ENCODE measurements around the gene SGO2. TPM values are rescaled to one million over a fixed set of nuclear protein-coding genes. Genes with fewer than 3 reads are reported as not detected.
A peak's percentile ranks its signal among the peaks of the same experiment; 100 is the strongest.

Gene SGO2
- total and polyA plus RNA-seq, 8 donors, result 0.58 to 6.7 (median 1.2) TPM

GRCh38 chr2:200615247-200615646 is 89.2 kb downstream of the SGO2 start:
- H3K4me3 ChIP-seq, result no peak overlapping the region
- no peak for DNase-seq
- H3K9me3 ChIP-seq, result no peaks in the 10 kb centered on the region
- H3K36me3 ChIP-seq, result peaks cover 0 to 30% (median 4%) of the 10 kb centered on the region in 4 donors
- intact Hi-C loops (cut with DNase I; ENCODE audit: low total_unique reads), result no loop called here
- H3K4me1 ChIP-seq, result peaks cover 0 to 9% (median 0%) of the 10 kb centered on the region in 4 donors
- 64 to 86% (median 78%) methylated on average over 1 of the region's 1 CpG for WGBS, 5 donors
- H3K27me3 ChIP-seq, result no peaks in the 10 kb centered on the region
- H3K27ac ChIP-seq, result no peak overlapping the region
- TF ChIP-seq CTCF (IDR thresholded peaks at IDR 0.05), result no peak
- no peak for TF ChIP-seq POLR2A (IDR thresholded peaks at IDR 0.05)
- no peak for TF ChIP-seq EP300 (IDR thresholded peaks at IDR 0.05)

- Histone ChIP-seq H3K9me3 (no peaks in the 10 kb centered on the region), H3K27ac (no peak overlapping the region), H3K27me3 (no peaks in the 10 kb centered on the region), H3K36me3 (peaks cover 0 to 27% (median 2%) of the 10 kb centered on the region in 4 donors), H3K4me1 (peaks cover 0 to 9% (median 0%) of the 10 kb centered on the region in 4 donors), H3K4me3 (no peak overlapping the region)
- peak in 1 of 2 donors; percentile 29 for DNase-seq
- intact Hi-C loops (cut with DNase I; ENCODE audit: low total_unique reads), result no loop called here
- 80 to 94% (median 89%) methylated on average over 5 of the region's 5 CpGs for WGBS, 5 donors
- TF ChIP-seq CTCF (IDR thresholded peaks at IDR 0.05) (no peak), EP300 (IDR thresholded peaks at IDR 0.05) (no peak), POLR2AphosphoS5 (IDR thresholded peaks at IDR 0.05) (no peak)
These were observed 90.2 kb downstream of the SGO2 start for GRCh38 chr2:200616193-200616592.

GRCh38 chr2:200616656-200617055 is 90.6 kb downstream of the SGO2 start:
- Histone ChIP-seq H3K9me3 (no peaks in the 10 kb centered on the region), H3K36me3 (peaks cover 0 to 22% (median 1%) of the 10 kb centered on the region in 4 donors), H3K27me3 (no peaks in the 10 kb centered on the region), H3K4me1 (peaks cover 0 to 9% (median 0%) of the 10 kb centered on the region in 4 donors), H3K27ac (no peak overlapping the region), H3K4me3 (no peak overlapping the region)
- intact Hi-C loops (cut with DNase I; ENCODE audit: low total_unique reads), result no loop called here
- no peak for DNase-seq
- TF ChIP-seq CTCF (IDR thresholded peaks at IDR 0.05), result no peak
- no peak for TF ChIP-seq POLR2AphosphoS5 (IDR thresholded peaks at IDR 0.05)
- TF ChIP-seq EP300 (IDR thresholded peaks at IDR 0.05), result no peak
- TF ChIP-seq POLR2A (IDR thresholded peaks at IDR 0.05), result no peak
- 80 to 87% (median 85%) methylated on average over 4 of the region's 4 CpGs for WGBS, 5 donors

- Histone ChIP-seq H3K27ac (no peak overlapping the region), H3K4me1 (peaks cover 0 to 9% (median 0%) of the 10 kb centered on the region in 4 donors)
- WGBS, 5 donors, result 61 to 70% (median 66%) methylated on average over 6 of the region's 6 CpGs
These were observed 91.4 kb downstream of the SGO2 start for GRCh38 chr2:200617156-200618053.

More at GRCh38 chr2:200617156-200618053, 91.4 kb downstream of the SGO2 start:
- Histone ChIP-seq H3K36me3 (peaks cover 0 to 16% (median 1%) of the 10 kb centered on the region in 4 donors), H3K27me3 (no peaks in the 10 kb centered on the region), H3K4me3 (no peak overlapping the region), H3K9me3 (no peaks in the 10 kb centered on the region)
- no peak for TF ChIP-seq EP300 (IDR thresholded peaks at IDR 0.05)
- no peak for TF ChIP-seq POLR2AphosphoS5 (IDR thresholded peaks at IDR 0.05)
- TF ChIP-seq CTCF (IDR thresholded peaks at IDR 0.05), result no peak
- no peak for TF ChIP-seq POLR2A (IDR thresholded peaks at IDR 0.05)
- intact Hi-C loops (cut with DNase I; ENCODE audit: low total_unique reads), result no loop called here
- DNase-seq, result no peak
